GM23248 (cell line): ENCODE measurements around the gene TUBB2B. TPM values are rescaled to one million over a fixed set of nuclear protein-coding genes. Genes with fewer than 3 reads are reported as not detected.
A peak's percentile ranks its signal among the peaks of the same experiment; 100 is the strongest.

ENCODE experiments used
- DNase-seq: peaks from one replicate; pipeline ENCODE4 v3.0.0-alpha.2; 2015
- H2AFZ ChIP-seq: fragments of 200-600 bp; sonication (generic); 2 replicates; pipeline ENCODE4 v1.6.1; 2016; ENCODE audit warnings: antibody characterized with exemption
- H3F3A ChIP-seq: fragments of 200-600 bp; sonication (generic); 2 replicates; pipeline ENCODE4 v1.6.1; 2016; ENCODE audit warnings: mild to moderate bottlenecking, antibody characterized with exemption, mixed run types; ENCODE audit not compliant: insufficient read depth
- H3K27ac ChIP-seq: fragments of 200-600 bp; sonication (generic); 2 replicates; pipeline ENCODE4 v1.5.1; 2016; ENCODE audit warnings: mild to moderate bottlenecking
- H3K27me3 ChIP-seq: fragments of 200-600 bp; sonication (generic); replicated peaks from 2 replicates; pipeline ENCODE4 v1.6.1; 2016; ENCODE audit warnings: mild to moderate bottlenecking; ENCODE audit not compliant: insufficient read depth
- H3K36me3 ChIP-seq: fragments of 200-600 bp; sonication (generic); 2 replicates; pipeline ENCODE4 v1.6.1; 2016; ENCODE audit warnings: low read depth, mild to moderate bottlenecking
- H3K4me1 ChIP-seq: fragments of 200-600 bp; sonication (generic); 2 replicates; pipeline ENCODE4 v1.6.1; 2016; ENCODE audit warnings: mild to moderate bottlenecking; ENCODE audit not compliant: insufficient read depth
- H3K4me2 ChIP-seq: fragments of 200-600 bp; sonication (generic); one replicate; pipeline ENCODE4 v1.6.1; 2016; ENCODE audit warnings: mild to moderate bottlenecking; ENCODE audit not compliant: unreplicated experiment
- H3K4me3 ChIP-seq: fragments of 200-600 bp; sonication (generic); 2 replicates; pipeline ENCODE4 v1.5.1; 2016; ENCODE audit warnings: mild to moderate bottlenecking
- H3K79me2 ChIP-seq: fragments of 200-600 bp; sonication (generic); 2 replicates; pipeline ENCODE4 v1.6.1; 2016; ENCODE audit warnings: mild to moderate bottlenecking; ENCODE audit not compliant: insufficient read depth
- H3K9ac ChIP-seq: fragments of 200-600 bp; sonication (generic); 2 replicates; pipeline ENCODE4 v1.6.1; 2016; ENCODE audit warnings: mild to moderate bottlenecking
- H3K9me2 ChIP-seq: fragments of 200-600 bp; sonication (generic); 2 replicates; pipeline ENCODE4 v1.6.1; 2016; ENCODE audit warnings: mixed run types, mild to moderate bottlenecking, moderate library complexity; ENCODE audit not compliant: insufficient read depth
- H3K9me3 ChIP-seq: fragments of 200-600 bp; sonication (generic); one replicate; pipeline ENCODE4 v1.6.1; 2017; ENCODE audit warnings: low read depth
- H4K20me1 ChIP-seq: fragments of 200-600 bp; sonication (generic); 2 replicates; pipeline ENCODE4 v1.6.0; 2016; ENCODE audit not compliant: insufficient read depth
- EZH2 ChIP-seq: fragments of 200-600 bp; sonication (generic); IDR thresholded peaks from 2 replicates; pipeline ENCODE4 v1.6.1; 2018; ENCODE audit warnings: antibody characterized with exemption, mild to moderate bottlenecking; ENCODE audit not compliant: insufficient read depth, poor library complexity, severe bottlenecking
- EZH2phosphoT487 ChIP-seq: fragments of 200-600 bp; sonication (generic); IDR thresholded peaks from 2 replicates; pipeline ENCODE4 v1.6.1; 2018; ENCODE audit warnings: antibody characterized with exemption, moderate library complexity, mild to moderate bottlenecking, low read depth; ENCODE audit not compliant: insufficient read depth
- WGBS, 2 experiments: methylation state at CpG; one replicate each; pipeline ENCODE4 v1.1.6; 2015 to 2017; ENCODE audit warnings: low lambda C conversion rate in 2 of 2, low coverage in 1 of 2; ENCODE audit errors: missing lambda C conversion rate in 2 of 2; 5-methylcytosine and 5-hydroxymethylcytosine counted together
- in situ Hi-C: fragments of 300-500 bp; cut with MboI; formaldehyde crosslinking; loops from 2 replicates; pipeline ENCODE4 v1.15.0; 2020
- polyA plus RNA-seq: library from polyadenylated mRNA; unstranded; fragments of >200 nt; fragmentation: Nextera tagmentation; extraction: Ambion mirVana; gene quantifications from 2 replicates; pipeline ENCODE4 v1.2.1, GENCODE V29; 2016
- total RNA-seq: library from RNA; depleted of rRNA; stranded (reverse); fragments of >200 nt; shearing (Covaris generic); gene quantifications from 2 replicates; pipeline ENCODE4 v1.2.3, GENCODE V29; 2014

The TUBB2B gene
- total and polyA plus RNA-seq, 2 experiments from 2014 or later: 8.5 to 9.0 TPM

GRCh38 chr6:3231247-3232016, 4.0 kb upstream of the TUBB2B start:
- peaks cover 53% of the 10 kb centered on the region for H3K27me3 ChIP-seq
- H3K27ac ChIP-seq: peak overlapping the region; percentile 75
- no peaks in the 10 kb centered on the region for H3K79me2 ChIP-seq
- no peaks in the 10 kb centered on the region for H3K36me3 ChIP-seq
- H4K20me1 ChIP-seq: no peaks in the 10 kb centered on the region
- no peaks in the 10 kb centered on the region for H3F3A ChIP-seq
- no peaks in the 10 kb centered on the region for H3K9me3 ChIP-seq
- peak overlapping the region; percentile 94 for H3K4me2 ChIP-seq
- peak overlapping the region; percentile 95 for H2AFZ ChIP-seq
- TF ChIP-seq EZH2: no peak
- no peak for TF ChIP-seq EZH2phosphoT487
- in situ Hi-C loops: no loop called here
- DNase-seq: peak; percentile 88
- H3K4me3 ChIP-seq: peak overlapping the region; percentile 82
- 2% methylated on average over 47 of the region's 47 CpGs for WGBS, 2 experiments
- no peaks in the 10 kb centered on the region for H3K4me1 ChIP-seq
- H3K9me2 ChIP-seq: no peaks in the 10 kb centered on the region
- peak overlapping the region; percentile 84 for H3K9ac ChIP-seq

GRCh38 chr6:3230900-3231246, 3.4 kb upstream of the TUBB2B start:
- H3F3A ChIP-seq: no peaks in the 10 kb centered on the region
- TF ChIP-seq EZH2 (no peak), EZH2phosphoT487 (no peak)
- H3K9ac ChIP-seq: peak overlapping the region; percentile 84
- peak overlapping the region; percentile 95 for H2AFZ ChIP-seq
- no peaks in the 10 kb centered on the region for H3K79me2 ChIP-seq
- H3K4me3 ChIP-seq: peak overlapping the region; percentile 82
- H3K4me1 ChIP-seq: no peaks in the 10 kb centered on the region
- in situ Hi-C loops: no loop called here
- no peaks in the 10 kb centered on the region for H3K9me3 ChIP-seq
- H3K36me3 ChIP-seq: no peaks in the 10 kb centered on the region
- no peaks in the 10 kb centered on the region for H3K9me2 ChIP-seq
- peak overlapping the region; percentile 75 for H3K27ac ChIP-seq
- 8 to 18% methylated on average over 11 of the region's 11 CpGs for WGBS, 2 experiments
- peak; percentile 47 for DNase-seq
- peak overlapping the region; percentile 94 for H3K4me2 ChIP-seq
- H4K20me1 ChIP-seq: no peaks in the 10 kb centered on the region
- peaks cover 53% of the 10 kb centered on the region for H3K27me3 ChIP-seq

- Histone ChIP-seq H3K9me3 (no peaks in the 10 kb centered on the region), H3K9me2 (no peaks in the 10 kb centered on the region), H3K79me2 (no peaks in the 10 kb centered on the region), H4K20me1 (no peaks in the 10 kb centered on the region), H3K27ac (no peak overlapping the region), H3K4me2 (peak overlapping the region; percentile 94), H3K27me3 (peaks cover 53% of the 10 kb centered on the region), H3K9ac (no peak overlapping the region; the same call in 1 of the 2 replicates), H3K36me3 (no peaks in the 10 kb centered on the region), H3K4me3 (peak overlapping the region; percentile 82), H2AFZ (no peak overlapping the region), H3K4me1 (no peaks in the 10 kb centered on the region), H3F3A (no peaks in the 10 kb centered on the region)
- WGBS, 2 experiments: 45 to 52% methylated on average over 11 of the region's 11 CpGs
- in situ Hi-C loops: no loop called here
- TF ChIP-seq EZH2: no peak
- TF ChIP-seq EZH2phosphoT487: 0 out of 2 replicates have a peak, but pooled peaks have one; percentile 23
- DNase-seq: no peak
Observed at GRCh38 chr6:3230256-3230882, 2.9 kb upstream of the TUBB2B start.

- Histone ChIP-seq H3F3A (no peaks in the 10 kb centered on the region), H3K9ac (no peak overlapping the region), H2AFZ (no peak overlapping the region), H3K27me3 (peaks cover 53% of the 10 kb centered on the region), H3K4me3 (no peak overlapping the region), H4K20me1 (no peaks in the 10 kb centered on the region), H3K4me2 (no peak overlapping the region), H3K79me2 (no peaks in the 10 kb centered on the region), H3K36me3 (no peaks in the 10 kb centered on the region), H3K9me2 (no peaks in the 10 kb centered on the region), H3K27ac (no peak overlapping the region), H3K9me3 (no peaks in the 10 kb centered on the region), H3K4me1 (no peaks in the 10 kb centered on the region)
- no peak for TF ChIP-seq EZH2
- TF ChIP-seq EZH2phosphoT487: no peak
- in situ Hi-C loops: no loop called here
- 30 to 40% methylated on average over 26 to 28 of the region's 28 CpGs for WGBS, 2 experiments
- peak; percentile 16 for DNase-seq
Observed at GRCh38 chr6:3229566-3230178, 2.2 kb upstream of the TUBB2B start.
